Keratinocyte (primary cell): Measurements from ENCODE around the gene COL21A1. TPM values are rescaled to one million over a fixed set of nuclear protein-coding genes. Genes with fewer than 3 reads are reported as not detected.

Experiments
- DNase-seq: peaks from one replicate; pipeline ENCODE4 v3.0.0-alpha.2; 2011; ENCODE audit warnings: low read depth, missing footprints, low spot score
- FAIRE-seq: peaks from 2 replicates; lab custom pipeline; 2011; peaks lifted over from hg19 to GRCh38; lab: Jason Lieb, UNC
- H2AFZ ChIP-seq: 2 replicates; pipeline ENCODE4 v1.6.0; 2012; ENCODE audit warnings: low read length, control low read depth, inconsistent platforms; ENCODE audit not compliant: control insufficient read depth
- H3K27ac ChIP-seq: 2 replicates; pipeline ENCODE4 v1.5.1; 2011; ENCODE audit warnings: low read length; ENCODE audit not compliant: control insufficient read depth, insufficient read depth
- H3K27me3 ChIP-seq: 3 replicates; pipeline ENCODE4 v1.6.0; 2011; ENCODE audit warnings: low read length; ENCODE audit not compliant: control insufficient read depth, insufficient read depth; ENCODE audit errors: extremely low read depth
- H3K36me3 ChIP-seq, 2 experiments: 2 replicates in 1 of 2; 3 replicates in 1 of 2; pipeline ENCODE4 v1.5.1; 2011; ENCODE audit warnings: low read length in 2 of 2, mild to moderate bottlenecking in 1 of 2; ENCODE audit not compliant: control insufficient read depth in 2 of 2, insufficient read depth in 2 of 2; ENCODE audit errors: extremely low read depth in 1 of 2
- H3K4me1 ChIP-seq: 3 replicates; pipeline ENCODE4 v1.5.1; 2011; ENCODE audit warnings: low read length; ENCODE audit not compliant: control insufficient read depth, insufficient read depth; ENCODE audit errors: extremely low read depth
- H3K4me2 ChIP-seq: 3 replicates; pipeline ENCODE4 v1.6.0; 2011; ENCODE audit warnings: low read depth, low read length; ENCODE audit not compliant: control insufficient read depth, insufficient read depth; ENCODE audit errors: extremely low read depth
- H3K4me3 ChIP-seq, 3 experiments: fragments of 200-600 bp in 1 of 3; sonication (generic) in 1 of 3; 2 replicates in 2 of 3; 3 replicates in 1 of 3; pipeline ENCODE4 v1.5.1; 2011 to 2016; ENCODE audit warnings: low read length in 3 of 3, mild to moderate bottlenecking in 3 of 3, control low read depth in 2 of 3, inconsistent platforms in 1 of 3, low read depth in 1 of 3, mixed read lengths in 1 of 3, mixed run types in 1 of 3, moderate library complexity in 1 of 3; ENCODE audit not compliant: control insufficient read depth in 2 of 3, insufficient read depth in 2 of 3; ENCODE audit errors: extremely low read depth in 1 of 3
- H3K79me2 ChIP-seq: 2 replicates; pipeline ENCODE4 v1.6.0; 2012; ENCODE audit warnings: low read length; ENCODE audit not compliant: control insufficient read depth, insufficient read depth
- H3K9ac ChIP-seq: 3 replicates; pipeline ENCODE4 v1.6.0; 2011; ENCODE audit warnings: low read length; ENCODE audit not compliant: control insufficient read depth, insufficient read depth; ENCODE audit errors: extremely low read depth
- H3K9me1 ChIP-seq: 3 replicates; pipeline ENCODE4 v1.6.0; 2011; ENCODE audit warnings: low read length; ENCODE audit not compliant: control insufficient read depth, insufficient read depth; ENCODE audit errors: extremely low read depth
- H3K9me3 ChIP-seq: 2 replicates; pipeline ENCODE4 v1.5.1; 2012; ENCODE audit warnings: low read depth, low read length; ENCODE audit not compliant: control insufficient read depth
- H4K20me1 ChIP-seq: 3 replicates; pipeline ENCODE4 v1.6.0; 2011; ENCODE audit warnings: low read length; ENCODE audit not compliant: control insufficient read depth, insufficient read depth; ENCODE audit errors: extremely low read depth
- EZH2 ChIP-seq: IDR thresholded peaks from one replicate; pipeline ENCODE4 v1.6.1; 2012; ENCODE audit warnings: inconsistent platforms, mild to moderate bottlenecking, low read length, moderate library complexity
- dilution Hi-C: fragments of 300-500 bp; cut with MboI; formaldehyde crosslinking; loops from one replicate; pipeline ENCODE4 v1.7.0; 2020; ENCODE audit warnings: low sequenced_read_pairs; ENCODE audit not compliant: extremely low pct_ligation_motif_present
- polyA plus RNA-seq, 5 experiments: library from polyadenylated mRNA; depleted of rRNA in 3 of 5; stranded (reverse) in 3 of 5; stranded (forward) in 1 of 5; unstranded in 1 of 5; fragments of >200 nt; gene quantifications; 1 replicate in 1 of 5; 2 replicates in 3 of 5; 3 replicates in 1 of 5; pipeline versions ENCODE4 v1.2.1 to v1.2.3, GENCODE V29; 2011 to 2012; ENCODE audit warnings: missing spikeins in 2 of 5, low read depth in 1 of 5, low replicate concordance in 1 of 5
- TF ChIP-seq, protein P1 (sequence below), 3 experiments: IDR thresholded peaks in 1 of 3; conservative IDR thresholded peaks in 1 of 3; optimal IDR thresholded peaks in 1 of 3; 2 replicates in 2 of 3; 3 replicates in 1 of 3; pipeline versions ENCODE3 to v1.5.1; 2011; ENCODE audit warnings: low read length in 3 of 3, mild to moderate bottlenecking in 3 of 3, moderate library complexity in 2 of 3, control low read depth in 1 of 3, inconsistent platforms in 1 of 3; ENCODE audit not compliant: insufficient read depth in 2 of 3; ENCODE audit errors: extremely low read depth in 1 of 3

COL21A1 gene
- polyA plus RNA-seq, 1 donor (not counting 4 experiments of a cell fraction or from before 2014, with no cell fraction given), result 0.16 TPM

GRCh38 chr6:56041591-56041990, 205.8 kb downstream of the COL21A1 start:
- Histone ChIP-seq H3K36me3 (no peaks in the 10 kb centered on the region), H3K4me3 (no peak overlapping the region), H3K4me2 (no peak overlapping the region), H3K79me2 (no peaks in the 10 kb centered on the region), H3K9ac (no peak overlapping the region), H2AFZ (no peak overlapping the region), H3K27ac (no peak overlapping the region), H3K9me1 (no peaks in the 10 kb centered on the region), H4K20me1 (no peaks in the 10 kb centered on the region), H3K4me1 (peaks cover 5% of the 10 kb centered on the region), H3K27me3 (no peaks in the 10 kb centered on the region), H3K9me3 (no peaks in the 10 kb centered on the region)
- TF ChIP-seq EZH2, result no peak
- TF ChIP-seq, protein P1, sequence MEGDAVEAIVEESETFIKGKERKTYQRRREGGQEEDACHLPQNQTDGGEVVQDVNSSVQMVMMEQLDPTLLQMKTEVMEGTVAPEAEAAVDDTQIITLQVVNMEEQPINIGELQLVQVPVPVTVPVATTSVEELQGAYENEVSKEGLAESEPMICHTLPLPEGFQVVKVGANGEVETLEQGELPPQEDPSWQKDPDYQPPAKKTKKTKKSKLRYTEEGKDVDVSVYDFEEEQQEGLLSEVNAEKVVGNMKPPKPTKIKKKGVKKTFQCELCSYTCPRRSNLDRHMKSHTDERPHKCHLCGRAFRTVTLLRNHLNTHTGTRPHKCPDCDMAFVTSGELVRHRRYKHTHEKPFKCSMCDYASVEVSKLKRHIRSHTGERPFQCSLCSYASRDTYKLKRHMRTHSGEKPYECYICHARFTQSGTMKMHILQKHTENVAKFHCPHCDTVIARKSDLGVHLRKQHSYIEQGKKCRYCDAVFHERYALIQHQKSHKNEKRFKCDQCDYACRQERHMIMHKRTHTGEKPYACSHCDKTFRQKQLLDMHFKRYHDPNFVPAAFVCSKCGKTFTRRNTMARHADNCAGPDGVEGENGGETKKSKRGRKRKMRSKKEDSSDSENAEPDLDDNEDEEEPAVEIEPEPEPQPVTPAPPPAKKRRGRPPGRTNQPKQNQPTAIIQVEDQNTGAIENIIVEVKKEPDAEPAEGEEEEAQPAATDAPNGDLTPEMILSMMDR (optimal IDR thresholded peaks at IDR 0.05 in 1 of 3, IDR thresholded peaks at IDR 0.05 in 1 of 3, conservative IDR thresholded peaks at IDR 0.05 in 1 of 3; ENCODE audit: extremely low read depth in 1 of 3, insufficient read depth in 2 of 3, low read length in 3 of 3), result no peak
- FAIRE-seq (no peak), DNase-seq (no peak)
- dilution Hi-C loops, result no loop called here

GRCh38 chr6:56040889-56041301, 206.5 kb downstream of the COL21A1 start:
- DNase-seq, result no peak
- no peak for TF ChIP-seq EZH2
- TF ChIP-seq, protein P1 (optimal IDR thresholded peaks at IDR 0.05 in 1 of 3, IDR thresholded peaks at IDR 0.05 in 1 of 3, conservative IDR thresholded peaks at IDR 0.05 in 1 of 3; ENCODE audit: extremely low read depth in 1 of 3, insufficient read depth in 2 of 3, low read length in 3 of 3), result no peak
- H3K4me2 ChIP-seq, result no peak overlapping the region
- dilution Hi-C loops, result no loop called here
- no peaks in the 10 kb centered on the region for H3K9me3 ChIP-seq
- H3K36me3 ChIP-seq, result no peaks in the 10 kb centered on the region
- no peak overlapping the region for H2AFZ ChIP-seq
- H3K79me2 ChIP-seq, result no peaks in the 10 kb centered on the region
- H3K27me3 ChIP-seq, result no peaks in the 10 kb centered on the region
- peaks cover 5% of the 10 kb centered on the region for H3K4me1 ChIP-seq
- no peak overlapping the region for H3K27ac ChIP-seq
- no peak overlapping the region for H3K9ac ChIP-seq
- FAIRE-seq, result no peak
- H3K4me3 ChIP-seq, result no peak overlapping the region
- no peaks in the 10 kb centered on the region for H3K9me1 ChIP-seq
- H4K20me1 ChIP-seq, result no peaks in the 10 kb centered on the region
